Stimulated activated CD4-positive, alpha-beta T cell treated with anti-CD3 and anti-CD28 coated beads, Interleukin-4, amount 100 ng/mL, for 4 hours (primary cell): Measurements from ENCODE around the gene KRT16.
A peak's percentile ranks its signal among the peaks of the same experiment; 100 is the strongest.
"Not testable (repeated sequence)": the region's sequence is repeated elsewhere in the genome, so short reads cannot be mapped to it uniquely, and the experiment has no call there.

Source experiments
- DNase-seq, 2 experiments: peaks; one replicate each; pipeline ENCODE4 v3.0.0-alpha.2; 2020

Gene KRT16

DNA sequence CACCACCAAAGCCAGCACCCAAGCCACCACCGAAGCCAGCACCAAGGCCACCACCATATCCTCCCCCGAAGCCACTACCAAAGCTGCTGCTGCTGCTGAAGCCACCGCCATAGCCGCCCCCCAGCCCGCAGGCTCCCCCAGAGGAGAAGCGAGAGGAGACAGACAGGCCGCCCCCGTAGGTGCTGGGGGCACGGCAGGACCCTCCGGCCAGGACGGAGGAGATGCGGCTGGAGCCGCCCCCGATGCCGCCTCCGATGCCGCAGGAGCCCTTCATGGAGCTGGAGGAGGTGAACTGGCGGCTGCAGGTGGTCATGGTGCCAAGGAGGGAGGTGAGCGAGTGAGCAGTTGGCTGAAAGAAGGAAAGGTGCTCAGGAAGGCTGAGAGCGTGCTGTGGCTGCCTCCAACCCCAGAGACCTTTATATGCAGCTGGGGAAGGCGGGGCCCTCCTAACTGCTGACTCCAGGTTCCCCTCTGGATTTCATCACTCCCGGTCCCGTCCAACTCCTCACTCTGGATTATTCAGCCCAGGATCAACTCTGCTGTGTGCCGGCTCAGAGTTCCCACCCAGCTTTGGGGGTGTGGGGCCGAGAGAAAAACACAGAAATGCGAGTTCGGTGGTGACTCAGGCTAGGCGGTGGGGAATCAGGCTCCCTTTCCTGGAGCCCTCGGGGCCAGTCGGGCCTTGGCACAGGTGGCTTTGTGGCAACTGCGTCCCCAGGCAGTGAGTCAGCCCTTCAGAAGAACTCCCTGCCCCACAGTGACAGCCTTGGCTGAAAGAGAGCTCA, at the start of gene KRT16:
KRT16 (minus strand) TSS at position 392 of the 785 bp plus-strand sequence; CDS start at position 313, 79 bp downstream.
- not testable (repeated sequence) for DNase-seq

DNA sequence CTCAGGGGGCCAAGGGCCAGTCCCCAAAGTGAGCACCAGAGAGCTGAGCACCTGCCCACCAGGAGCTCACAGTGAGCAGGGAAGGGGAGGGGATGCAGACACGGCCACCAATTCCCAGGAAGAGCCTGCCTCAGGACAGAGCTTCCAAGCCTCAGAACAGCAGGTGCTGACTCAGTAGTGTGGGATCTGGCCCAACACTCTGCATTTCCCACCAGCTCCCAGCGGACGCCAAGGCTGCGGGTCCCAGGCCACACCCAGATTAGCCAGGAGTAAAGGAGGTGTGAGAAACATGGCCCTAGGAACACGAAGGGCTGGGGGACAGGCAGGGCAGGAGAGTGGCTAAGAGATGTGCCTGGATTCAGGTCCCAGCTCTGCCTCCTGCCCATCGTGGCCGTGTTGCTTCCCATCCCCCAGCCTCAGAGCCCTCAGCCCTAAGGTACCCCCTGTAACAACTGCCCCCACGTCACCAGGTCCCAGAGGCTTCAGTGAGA, 47.7 kb upstream of the KRT16 start:
- DNase-seq: no peak

DNA sequence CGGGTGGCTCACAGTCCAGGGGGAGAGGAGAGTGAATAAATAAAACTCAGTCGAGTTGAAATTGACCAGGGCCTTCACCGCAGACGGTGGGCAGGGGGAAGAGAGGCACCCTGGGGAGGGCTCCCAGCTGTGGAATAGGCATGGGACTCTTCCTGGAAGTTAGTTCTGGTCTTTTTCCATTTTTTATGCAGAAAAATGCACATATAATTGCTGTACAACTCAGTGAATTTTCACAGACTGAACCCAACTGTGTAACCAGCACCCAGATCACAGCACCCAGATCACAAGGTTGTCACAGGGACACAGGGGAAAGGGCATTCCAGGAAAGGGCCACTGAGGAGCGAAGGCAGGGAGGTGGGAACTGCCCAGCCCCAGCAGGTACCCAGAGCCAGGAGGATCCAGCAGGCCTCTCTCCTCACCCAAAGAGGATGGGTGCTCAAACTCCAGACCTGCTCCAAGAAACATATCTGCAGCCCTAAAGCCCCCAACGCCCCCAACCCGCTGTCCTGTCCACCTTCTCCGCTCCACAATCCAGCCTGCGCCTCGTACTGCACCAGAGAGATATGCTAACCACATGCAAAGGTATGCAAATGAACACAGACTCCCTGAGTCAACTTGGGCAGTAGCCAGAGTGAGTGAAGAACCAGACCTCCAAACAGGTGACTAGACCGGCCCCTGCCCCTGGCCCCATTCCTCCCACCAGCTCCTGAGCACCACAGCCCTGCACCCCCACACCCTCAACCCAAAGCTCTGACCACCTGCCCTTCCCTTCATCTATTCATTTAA, 47.1 kb upstream of the KRT16 start:
- DNase-seq: no peak

DNA sequence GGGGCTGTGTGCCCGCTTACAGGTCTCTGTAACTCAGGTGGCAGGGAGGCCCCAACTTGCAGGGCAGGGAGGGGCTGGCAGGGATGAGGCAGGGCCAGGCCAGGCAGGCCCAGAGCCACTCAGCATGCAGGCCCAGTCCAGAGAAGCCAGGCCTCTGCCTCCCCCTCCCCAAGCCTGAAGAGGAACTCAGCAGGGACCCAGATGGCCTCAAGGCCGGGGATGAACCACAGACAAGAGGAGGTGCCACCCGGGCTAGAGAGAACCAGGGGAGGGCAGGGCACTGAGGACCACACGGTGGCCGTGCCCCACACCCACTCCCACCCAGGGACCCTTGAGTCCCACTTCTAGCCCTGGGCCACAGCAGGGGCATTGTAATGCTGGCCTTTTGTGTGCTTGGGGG, 46.3 kb upstream of the KRT16 start:
- no peak for DNase-seq

DNA sequence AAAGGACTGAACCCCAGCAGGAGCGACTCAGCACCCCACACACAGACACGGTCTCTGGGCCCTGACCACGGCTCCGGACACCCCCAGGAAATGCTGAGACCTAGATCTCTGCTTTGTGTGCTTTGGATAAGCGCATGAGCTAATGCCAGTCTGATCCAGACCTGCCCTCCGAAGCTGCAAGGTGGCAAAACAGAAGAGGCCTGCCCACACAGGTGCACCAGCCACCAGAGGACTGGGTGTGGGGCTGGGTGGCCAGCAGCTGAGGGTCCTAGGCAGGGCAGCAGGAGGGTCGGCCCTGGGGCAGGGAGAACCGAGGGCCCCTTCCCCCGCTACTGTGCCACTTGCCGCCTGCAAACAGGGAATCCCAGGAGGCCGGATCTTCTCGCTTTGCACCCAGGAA, 45.4 kb upstream of the KRT16 start:
- no peak for DNase-seq

DNA sequence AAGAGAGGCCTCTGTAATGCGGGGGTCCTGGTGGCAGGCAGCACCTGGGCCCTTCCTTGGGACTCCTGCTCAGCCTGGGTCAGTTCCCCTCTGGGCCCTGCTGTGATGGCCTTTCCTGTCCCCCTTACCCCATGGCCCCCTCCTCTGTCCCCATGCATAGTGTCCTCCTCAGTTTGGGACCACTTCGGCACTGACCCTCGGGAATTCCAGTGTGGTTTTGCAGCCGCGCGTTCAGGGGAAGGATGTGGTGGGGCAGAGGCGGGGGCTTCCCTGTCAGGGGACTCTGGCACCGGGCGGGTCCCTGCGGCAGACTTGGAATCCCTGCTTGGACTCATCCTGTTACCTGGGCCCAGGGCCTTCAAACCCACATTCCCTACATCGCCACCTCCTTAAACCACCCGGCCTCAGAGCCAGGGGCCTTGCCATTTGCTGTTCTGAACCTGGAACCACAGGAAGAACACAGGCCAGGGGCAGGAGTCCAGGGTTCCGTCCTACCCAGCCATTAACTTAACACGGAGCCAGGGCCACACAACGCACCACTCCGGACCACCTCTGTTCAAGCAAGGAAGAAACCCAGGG, 44.7 kb upstream of the KRT16 start:
- no peak for DNase-seq

DNA sequence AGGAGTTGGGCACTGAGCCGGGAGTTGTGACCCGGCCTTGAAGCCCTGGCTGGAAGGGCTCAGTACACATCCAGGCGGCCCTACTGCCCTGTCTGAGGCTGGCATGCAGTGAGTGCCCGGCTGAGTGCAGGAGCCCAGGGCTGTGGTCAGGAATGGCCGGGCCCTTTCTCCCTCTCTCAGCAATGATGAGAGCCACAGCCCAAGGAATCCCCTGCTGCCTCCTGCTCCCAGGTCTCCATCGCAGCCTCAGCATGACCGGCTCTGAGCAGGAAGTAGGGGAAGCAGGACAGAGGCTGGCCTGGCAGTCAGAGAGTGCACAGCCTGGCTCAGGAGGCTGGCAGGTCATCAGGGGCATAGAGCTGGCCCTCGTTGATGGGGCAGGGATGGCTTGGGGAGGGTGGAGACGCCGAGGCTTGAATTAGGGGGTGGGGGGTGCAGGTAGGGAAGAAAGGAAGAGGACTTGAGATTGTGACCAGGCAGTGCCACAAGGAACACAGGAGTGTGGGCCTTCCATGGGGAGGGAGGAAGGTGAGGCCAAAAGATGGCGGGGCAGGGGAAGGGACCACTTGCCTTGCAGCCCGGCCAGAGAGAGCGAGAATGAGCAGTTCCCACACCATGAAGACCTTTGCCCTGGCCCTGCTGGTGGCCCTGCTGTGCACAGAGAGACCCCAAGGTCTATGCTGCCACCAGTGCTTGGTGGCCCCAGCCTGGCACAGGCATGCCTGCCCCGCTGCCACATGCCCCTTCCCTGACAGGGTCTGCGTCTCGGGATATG, 43.9 kb upstream of the KRT16 start:
- no peak for DNase-seq

DNA sequence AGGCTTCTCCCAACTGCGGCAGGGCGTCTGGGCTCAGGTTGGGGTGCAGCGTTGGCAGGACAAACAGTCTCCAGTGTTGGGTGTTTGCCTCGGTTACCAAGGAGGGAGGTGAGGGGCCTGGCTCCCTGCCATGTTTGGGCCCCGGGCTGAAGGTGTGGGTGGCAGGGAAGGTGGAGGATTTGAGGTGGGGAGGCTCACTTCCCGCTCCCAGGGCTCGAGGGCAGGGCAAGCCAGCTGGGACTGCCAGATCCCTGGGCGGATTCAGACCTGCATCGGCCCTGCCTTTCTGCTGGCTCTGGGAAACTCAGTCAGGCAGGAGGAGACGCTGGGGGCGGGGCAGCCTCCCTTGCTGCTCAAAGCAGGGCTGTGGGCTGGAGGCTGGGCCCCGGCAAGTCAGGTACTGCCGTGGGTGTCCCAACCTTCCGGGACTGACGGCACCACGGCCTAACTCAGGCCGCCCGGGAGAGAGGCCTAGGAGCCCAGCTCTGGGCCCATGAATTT, 43.1 kb upstream of the KRT16 start:
- no peak for DNase-seq

DNA sequence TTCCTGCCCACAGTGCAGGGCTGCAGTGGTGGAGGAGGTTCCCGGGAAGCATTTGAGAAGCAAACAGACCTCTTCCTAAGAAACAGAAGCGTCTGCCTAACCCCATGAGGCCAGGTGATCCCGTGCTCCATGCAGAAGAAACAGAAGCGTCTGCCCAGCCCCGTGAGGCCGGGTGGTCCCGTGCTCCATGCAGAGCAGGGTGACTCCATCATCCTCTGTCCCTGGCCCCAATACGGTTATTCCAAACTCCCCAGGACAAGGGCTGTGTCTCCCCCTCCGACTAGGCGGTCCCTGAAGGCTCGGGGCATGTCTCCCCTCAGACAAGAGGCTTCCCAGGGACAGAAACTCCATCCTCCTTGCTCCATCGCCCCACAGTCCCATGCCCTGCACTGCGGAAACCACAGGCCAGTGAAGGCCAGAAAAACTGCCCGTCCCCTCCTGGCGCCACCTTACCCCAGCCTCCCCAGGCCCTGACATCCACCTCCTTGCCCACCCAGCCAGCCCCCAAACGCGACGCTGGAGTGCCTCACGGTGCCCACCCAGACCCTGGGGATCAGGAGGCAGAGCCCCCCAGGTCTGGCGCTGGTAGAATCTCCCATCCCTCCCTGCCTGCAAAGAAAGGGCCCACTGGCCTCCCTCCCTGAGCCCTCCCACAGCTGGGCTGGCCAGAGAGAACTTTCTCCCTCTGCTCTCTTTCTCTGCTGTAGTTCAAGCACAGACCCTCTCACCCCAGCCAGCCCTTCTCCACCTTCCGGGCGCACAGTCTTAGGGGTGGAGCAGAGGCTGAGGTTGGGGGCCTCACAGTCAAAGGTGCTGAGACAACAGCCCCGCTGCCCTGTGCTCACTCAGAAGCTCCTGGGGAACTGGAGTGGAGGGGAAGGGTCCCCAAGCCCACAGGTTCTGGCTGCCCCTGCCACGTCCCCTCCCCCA, 42.4 kb upstream of the KRT16 start:
- DNase-seq: no peak

DNA sequence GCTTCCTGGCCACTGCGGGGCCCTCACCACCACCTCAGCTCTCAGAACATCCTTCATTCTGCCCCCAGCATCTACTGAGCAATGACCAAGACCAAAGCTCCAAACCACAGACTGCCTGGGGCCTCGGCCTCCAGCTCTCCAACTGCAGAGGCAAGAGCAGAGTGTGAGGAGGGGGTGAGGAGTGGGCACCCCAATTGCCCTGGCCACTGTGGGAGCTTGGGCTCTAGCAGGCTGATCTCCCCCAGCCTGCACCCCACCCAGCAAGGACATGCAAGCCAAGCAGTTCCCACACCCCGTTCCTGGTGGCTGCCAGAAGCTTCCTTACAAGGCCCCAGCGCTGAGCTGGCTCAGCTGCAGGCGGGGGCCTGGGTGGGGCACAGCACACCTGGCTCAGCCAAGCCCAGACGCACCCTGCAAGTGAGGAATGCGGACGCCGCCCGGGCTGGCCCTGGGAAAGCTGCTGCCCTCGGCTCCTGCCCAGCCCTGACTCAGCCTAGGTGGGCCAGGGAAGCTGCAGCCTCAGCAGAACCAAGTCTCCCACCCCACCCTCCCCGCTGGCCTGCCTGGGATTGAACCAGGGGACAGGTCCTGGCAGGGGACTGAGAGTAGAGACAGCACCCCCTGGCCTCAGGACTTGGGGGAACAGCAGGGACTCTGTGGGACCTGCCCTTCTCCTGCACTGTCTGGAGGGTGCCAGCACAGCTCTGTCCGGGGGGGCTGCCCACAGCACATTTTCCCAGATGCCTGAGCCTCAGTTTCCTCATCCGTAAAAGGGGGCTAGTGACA, 41.5 kb upstream of the KRT16 start:
- DNase-seq: no peak

DNA sequence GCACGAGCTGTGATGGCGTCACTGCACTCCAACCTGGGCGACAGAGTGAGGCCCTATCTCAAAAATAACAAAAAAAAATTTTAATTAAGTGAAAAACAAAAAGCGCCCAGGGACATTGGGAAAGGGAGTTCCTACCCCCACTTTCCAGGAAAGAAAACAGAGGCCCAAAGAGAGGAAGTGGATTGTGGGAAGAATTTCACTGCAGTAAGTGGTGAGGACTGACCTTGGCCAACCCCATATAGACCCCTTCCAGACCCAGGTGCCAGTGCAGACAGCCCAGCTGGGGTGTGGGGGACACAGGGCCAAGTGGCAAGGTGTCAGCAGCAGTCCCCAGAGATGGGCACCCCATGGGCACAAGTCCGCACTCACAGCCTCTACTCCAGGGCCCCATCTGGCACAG, 40.9 kb upstream of the KRT16 start:
- DNase-seq: no peak

DNA sequence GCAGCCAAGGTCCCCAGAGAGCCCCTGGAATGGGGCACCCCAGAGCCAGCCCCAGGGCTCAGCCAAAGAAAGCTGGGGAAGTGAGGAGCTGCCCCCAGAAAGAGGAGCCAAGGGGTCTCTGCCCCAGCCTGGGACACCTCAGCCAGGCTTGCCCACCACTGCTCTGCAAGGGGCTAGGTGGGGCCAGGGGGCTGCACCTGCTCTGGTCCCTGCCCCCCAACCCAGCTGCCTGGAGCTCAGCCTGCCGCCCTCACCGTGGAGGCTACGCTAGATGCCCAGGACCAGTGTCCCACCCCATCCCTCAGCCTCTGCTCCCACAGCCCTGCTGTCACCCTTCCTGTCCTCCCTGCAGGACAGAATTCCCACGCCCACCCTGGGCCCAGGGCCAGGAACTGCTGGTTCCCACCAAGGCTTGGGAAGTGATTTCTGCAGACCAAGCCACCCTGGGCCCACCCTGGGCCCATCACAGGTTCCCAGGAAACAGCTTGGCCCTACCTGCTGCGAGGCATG, 39.9 kb upstream of the KRT16 start:
- DNase-seq: no peak

DNA sequence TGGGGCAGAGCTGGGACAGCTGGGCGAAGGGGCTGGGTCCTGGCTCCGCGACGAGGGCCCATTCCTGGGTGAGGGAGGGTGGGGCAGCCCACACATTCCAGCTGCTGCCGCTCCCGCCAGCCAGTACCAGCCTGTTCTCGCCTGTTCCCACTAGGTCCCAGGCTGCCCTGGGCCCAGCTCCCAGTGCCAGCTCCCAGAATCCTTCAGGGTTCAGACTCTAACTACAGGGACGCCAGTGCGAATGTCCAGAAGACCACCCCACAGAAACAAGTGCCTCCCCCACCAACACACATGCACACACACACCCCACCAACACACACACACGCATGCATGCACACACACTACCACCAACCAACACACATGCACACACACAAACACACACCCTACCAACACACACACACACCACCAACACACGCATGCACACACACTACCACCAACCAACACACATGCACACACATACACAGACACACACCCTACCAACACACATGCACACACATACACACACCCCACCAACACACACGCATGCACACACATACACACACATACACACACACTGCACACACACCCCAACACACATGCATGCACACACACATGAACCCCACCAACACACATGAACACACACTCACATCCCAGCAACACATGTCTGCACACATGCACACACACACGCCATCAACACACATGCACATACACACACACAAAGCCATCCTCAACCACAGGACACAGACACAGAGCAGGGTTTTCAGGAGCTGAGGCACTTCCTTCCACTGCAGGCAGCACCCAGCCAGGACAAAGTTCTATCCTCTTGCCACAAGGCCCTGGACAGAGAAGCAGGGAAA, 39.3 kb upstream of the KRT16 start:
- no peak for DNase-seq

DNA sequence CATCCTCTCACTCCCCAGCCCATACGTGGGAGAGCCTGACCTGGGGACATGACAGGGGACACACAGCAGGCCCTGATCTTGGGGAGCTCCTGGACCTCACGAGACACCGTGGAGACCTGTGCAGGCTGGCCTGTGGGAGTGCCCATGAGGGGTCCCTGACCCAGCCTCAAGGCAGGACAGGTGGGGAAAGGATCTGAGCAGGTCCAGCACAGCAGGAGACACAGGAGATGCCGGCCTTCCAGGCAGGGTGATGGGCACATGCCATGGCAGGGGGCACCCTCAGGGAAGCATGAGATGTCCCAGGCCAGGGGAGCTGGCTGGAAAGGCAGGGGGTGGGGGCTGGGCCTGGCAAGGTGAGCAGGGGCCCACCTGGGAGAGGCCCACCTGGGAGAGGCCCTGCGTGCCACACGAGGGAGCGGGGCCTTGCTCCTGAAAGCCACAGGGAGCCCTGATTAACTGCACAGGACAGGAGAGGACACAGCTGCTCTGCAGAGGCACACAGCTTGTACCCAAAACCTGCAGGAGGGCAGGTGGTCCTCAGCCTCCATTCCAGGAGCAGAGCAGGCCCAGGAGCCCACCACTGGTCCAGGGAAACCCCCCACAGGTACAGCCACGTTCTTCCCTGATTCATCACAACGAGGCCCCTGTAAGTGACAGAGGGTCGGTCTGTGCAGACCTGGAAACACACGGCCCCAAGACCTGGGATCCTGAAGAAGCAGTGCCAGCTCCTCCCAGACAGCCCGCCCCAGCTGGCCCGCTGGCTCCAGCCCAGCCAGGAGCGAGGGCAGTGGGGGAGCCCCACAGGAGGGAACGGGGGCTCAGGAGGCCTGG, 38.4 kb upstream of the KRT16 start:
- DNase-seq: no peak

DNA sequence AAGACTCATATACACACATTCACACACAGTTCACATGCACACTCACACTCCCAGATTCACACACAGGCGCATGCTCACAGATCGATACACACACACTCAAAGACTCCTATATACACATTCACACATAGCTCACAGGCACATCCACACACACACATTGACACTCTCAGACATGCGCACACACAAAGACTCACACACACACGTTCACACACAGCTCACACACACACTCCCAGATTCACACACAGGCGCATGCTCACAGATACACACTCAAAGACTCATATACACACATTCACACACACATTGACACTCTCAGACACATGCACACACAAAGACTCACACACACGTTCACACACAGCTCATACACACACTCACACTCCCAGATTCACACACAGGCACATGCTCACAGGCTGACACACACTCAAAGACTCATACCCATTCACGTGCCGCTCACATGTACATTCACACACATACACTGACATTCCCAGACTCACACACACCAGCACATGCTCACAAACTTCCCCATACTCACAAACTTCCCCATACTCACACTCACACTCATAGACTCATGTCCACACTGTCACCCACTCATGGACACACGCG, 37.5 kb upstream of the KRT16 start:
- DNase-seq: no peak

DNA sequence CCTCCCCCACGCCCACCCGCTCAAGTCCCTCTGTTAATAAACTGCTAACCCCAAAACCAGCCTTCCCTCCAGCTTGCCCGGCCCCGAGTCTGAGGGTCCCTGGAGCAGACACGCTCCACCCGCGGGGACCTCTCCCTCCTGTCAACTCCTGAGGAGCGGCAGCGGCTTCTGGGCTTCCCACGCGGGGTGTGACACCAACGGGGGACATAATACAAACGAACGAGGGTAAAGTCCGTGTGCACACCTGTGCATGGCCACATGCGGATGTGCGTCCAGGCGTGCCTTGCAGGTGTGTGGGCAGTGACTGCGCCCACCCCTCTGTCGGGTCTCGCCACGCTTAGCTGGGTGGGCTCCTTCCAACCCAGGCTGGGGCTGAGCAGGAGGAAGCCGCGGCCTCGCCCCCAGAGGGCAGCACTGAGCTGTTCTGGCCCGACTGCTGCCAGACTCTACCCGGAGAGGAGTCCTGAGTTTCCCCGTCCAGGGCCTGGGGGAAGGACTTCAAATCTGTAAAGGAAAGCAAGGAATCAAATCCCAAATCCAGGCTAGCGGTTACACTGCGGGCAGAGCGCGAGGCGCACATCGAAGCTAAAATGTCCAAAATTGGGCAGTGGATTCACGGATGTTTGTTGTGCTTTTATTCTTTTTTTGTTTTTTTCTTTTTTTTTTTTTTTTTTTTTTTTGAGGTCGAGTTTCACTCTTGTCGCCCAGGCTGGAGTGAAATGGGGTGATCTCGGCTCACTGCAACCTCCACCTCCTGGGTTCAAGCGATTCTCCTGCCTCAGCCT, 36.0 kb upstream of the KRT16 start:
- DNase-seq: peak; percentile 72 to 87

DNA sequence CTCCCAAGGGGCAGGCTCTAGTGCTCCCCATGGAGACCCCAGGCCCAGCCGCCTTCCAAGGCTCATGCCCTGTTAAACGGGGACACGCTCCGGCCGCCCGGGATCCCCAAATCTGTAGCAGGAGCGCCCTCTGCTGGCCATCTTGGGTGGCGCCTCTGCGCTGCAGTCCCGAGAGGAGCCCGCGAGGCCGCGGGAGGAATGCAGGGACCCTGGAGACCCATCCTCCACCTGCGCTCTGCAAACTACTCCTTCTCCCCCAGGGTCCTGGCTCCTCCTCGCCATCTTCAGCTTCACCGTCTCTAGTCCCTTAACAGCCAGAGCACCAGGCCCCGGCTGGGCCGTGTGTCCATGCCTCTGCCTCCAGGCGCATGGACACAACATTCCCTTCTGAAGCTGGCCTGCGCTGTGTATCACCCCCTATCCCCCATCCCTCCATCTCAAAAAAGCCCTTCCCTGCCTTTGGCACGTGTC, 35.4 kb upstream of the KRT16 start:
- DNase-seq: peak; percentile 76 to 93
